GM12891 (cell line): ENCODE data around the gene LYPD6B.

Experiments used
- POLR2A ChIP-seq: IDR thresholded peaks from 2 replicates; pipeline ENCODE4 v1.6.1; 2011; ENCODE audit warnings: low read depth, low read length, control low read depth
- POU2F2 ChIP-seq: IDR thresholded peaks from 2 replicates; pipeline ENCODE4 v1.6.1; 2011; ENCODE audit warnings: low read depth, mild to moderate bottlenecking, control low read depth, low read length, moderate library complexity

DNA sequence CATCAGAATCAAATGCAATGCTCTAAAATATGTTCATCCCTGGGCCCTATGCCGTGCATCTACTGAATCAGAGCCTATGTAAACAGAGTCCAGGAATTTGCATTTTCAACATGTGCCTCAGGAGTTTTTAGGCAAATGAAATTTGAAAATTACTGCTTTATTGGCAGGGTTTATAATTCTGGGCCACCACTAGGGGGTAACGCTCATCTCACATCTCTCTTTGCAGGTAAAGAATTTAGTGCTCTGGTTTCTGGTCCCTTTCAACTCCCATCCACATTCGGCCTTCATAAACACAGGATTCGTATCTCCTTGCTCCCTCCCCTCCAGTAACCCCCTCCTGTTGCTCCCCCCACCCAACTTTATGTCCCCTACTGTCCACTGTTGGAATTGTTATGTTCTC lies 49.3 kb downstream of the LYPD6B start:
- TF ChIP-seq POLR2A (no peak), POU2F2 (no peak)
